ENCODE data around the gene SLC26A1. TPM values are rescaled to one million over a fixed set of nuclear protein-coding genes. Genes with fewer than 3 reads are reported as not detected.
"Not testable (repeated sequence)": the region's sequence is repeated elsewhere in the genome, so short reads cannot be mapped to it uniquely, and the experiment has no call there.

The SLC26A1 gene
- total RNA-seq, 2 donors from 2014 or later, result 0.14 TPM; not detected in 1

DNA sequence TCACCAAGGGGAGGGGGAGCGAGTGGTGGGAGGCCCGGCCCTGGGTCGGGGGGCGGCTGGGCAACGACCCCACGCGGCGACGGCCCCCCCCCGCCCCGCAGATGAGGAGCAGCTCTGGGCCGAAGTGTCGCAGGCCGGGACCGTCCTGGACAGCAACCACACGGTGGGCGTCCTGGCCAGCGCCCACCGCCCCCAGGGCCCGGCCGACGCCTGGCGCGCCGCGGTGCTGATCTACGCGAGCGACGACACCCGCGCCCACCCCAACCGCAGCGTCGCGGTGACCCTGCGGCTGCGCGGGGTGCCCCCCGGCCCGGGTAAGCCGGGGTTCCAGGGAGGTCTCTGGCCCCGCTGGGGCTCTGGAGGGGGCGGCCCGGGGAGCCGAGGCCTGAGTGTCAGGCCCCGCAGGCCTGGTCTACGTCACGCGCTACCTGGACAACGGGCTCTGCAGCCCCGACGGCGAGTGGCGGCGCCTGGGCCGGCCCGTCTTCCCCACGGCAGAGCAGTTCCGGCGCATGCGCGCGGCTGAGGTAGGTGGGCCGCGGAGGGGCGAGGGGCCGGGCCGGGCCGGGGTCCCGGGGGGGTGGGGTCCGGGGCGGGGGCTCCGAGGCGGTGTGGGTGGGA lies 9.5 kb upstream of the SLC26A1 start:
- DNase-seq (ENCODE audit: low spot score), result no peak

DNA sequence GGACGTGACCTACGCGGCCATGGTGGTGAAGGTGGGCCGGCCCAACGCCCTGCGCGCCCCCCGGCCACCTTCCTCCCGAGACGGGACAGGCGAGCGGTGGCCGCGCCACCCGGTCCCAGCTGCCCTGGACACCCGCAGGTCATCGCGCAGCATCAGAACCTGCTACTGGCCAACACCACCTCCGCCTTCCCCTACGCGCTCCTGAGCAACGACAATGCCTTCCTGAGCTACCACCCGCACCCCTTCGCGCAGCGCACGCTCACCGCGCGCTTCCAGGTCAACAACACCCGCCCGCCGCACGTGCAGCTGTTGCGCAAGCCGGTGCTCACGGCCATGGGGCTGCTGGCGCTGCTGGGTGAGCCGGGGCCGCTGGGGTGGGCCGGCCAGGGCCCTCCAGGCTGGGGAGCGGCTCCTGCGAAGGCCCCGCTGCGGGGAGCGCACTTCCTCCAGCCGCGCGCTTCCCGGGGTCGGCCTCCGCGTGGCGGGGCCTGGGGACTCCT lies 9.0 kb upstream of the SLC26A1 start:
- DNase-seq (ENCODE audit: low spot score), result no peak
- intact Hi-C loops (cut with DNase I), result no loop called here

More for the DNA sequence above, 9.5 kb upstream of the SLC26A1 start:
- intact Hi-C loops (cut with DNase I), result no loop called here

DNA sequence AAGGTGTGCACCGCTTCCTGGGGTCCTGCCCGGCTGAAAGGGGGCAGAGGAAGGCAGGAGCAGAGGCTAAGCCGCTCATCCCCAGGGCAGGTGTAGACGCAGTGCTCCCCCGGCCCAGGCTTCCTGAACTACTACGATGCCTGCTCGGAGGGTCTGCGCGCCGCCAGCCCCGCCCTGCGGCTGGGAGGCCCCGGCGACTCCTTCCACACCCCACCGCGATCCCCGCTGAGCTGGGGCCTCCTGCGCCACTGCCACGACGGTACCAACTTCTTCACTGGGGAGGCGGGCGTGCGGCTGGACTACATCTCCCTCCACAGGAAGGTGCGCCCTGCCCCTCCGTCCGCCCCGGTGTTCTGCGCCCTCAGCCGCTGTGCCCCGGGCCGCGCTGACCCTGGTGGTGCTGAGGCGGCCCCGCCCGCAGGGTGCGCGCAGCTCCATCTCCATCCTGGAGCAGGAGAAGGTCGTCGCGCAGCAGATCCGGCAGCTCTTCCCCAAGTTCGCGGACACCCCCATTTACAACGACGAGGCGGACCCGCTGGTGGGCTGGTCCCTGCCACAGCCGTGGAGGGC lies 8.4 kb upstream of the SLC26A1 start:
- intact Hi-C loops (cut with DNase I), result no loop called here
- no peak for DNase-seq (ENCODE audit: low spot score)

DNA sequence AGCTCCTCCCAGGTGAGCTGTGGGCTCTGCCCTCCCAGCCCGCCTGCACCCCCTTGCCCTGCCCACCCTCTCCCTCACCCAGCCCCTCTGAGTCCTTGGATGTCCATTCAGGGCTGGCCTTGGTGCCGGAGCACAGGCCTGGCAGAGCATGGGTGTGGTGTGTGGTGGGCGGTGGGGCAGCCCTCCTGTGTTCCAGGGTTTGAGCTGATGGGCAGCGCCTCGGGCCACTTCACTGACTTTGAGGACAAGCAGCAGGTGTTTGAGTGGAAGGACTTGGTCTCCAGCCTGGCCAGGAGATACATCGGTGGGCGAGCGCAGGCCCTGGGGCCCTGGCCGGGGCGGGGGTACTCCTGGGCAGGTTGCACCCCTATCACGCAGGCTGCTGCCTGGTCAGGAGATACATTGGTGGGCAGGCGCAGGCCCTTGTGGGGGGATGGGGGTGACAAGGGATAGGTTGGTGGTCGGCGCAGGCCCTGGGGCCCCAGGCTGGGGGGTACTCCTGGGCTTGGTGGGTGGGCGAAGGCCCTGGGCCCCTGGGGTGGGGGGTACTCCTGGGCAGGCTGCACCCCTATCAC lies 7.6 kb upstream of the SLC26A1 start:
- intact Hi-C loops (cut with DNase I), result no loop called here
- no peak for DNase-seq (ENCODE audit: low spot score)

DNA sequence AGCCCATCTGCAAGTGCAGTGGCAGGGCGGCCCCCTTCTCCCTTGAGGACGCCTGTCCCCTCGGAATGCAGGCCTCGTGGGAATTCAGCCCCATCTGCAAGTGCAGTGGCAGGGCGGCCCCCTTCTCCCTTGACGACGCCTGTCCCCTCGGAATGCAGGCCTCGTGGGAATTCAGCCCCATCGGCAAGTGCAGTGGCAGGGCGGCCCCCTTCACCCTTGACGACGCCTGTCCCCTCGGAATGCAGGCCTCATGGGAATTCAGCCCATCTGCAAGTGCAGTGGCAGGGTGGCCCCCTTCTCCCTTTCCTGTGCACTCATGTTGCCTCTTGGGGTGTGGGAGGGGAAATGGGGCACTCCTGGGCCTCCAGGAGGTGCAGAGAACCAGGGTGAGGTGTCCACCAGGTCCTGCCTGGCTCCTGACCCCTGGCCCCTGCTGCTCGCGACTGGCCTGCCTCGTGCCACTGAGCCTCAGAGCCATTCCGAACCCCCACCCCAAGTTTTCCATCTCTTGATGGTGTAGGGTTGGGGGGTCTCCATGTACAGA lies 6.8 kb upstream of the SLC26A1 start:
- intact Hi-C loops (cut with DNase I), result no loop called here
- no peak for DNase-seq (ENCODE audit: low spot score)

DNA sequence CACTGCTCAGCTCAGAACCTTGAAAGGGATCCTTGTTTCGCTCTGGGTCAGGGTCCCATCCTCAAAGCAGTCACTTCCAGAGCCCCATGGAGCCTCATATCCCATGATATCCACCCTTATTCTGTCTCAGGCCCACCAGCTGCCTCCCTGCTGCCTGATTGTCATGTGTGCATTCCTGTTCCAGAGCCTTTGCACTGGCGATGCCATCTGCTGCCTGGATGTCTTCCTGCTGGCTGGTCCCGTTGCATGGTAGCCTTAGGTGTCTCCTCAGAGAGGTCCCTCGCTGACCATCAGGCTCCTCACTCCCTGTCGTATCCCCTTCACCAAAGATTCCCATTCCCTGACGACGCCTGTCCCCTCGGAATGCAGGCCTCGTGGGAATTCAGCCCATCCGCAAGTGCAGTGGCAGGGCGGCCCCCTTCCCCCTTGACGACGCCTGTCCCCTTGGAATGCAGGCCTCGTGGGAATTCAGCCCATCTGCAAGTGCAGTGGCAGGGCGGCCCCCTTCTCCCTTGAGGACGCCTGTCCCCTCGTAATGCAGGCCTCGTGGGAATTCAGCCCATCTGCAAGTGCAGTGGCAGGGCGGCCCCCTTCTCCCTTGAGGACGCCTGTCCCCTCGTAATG lies 6.1 kb upstream of the SLC26A1 start:
- DNase-seq (ENCODE audit: low spot score); intact Hi-C loops (cut with DNase I): not testable (repeated sequence)

DNA sequence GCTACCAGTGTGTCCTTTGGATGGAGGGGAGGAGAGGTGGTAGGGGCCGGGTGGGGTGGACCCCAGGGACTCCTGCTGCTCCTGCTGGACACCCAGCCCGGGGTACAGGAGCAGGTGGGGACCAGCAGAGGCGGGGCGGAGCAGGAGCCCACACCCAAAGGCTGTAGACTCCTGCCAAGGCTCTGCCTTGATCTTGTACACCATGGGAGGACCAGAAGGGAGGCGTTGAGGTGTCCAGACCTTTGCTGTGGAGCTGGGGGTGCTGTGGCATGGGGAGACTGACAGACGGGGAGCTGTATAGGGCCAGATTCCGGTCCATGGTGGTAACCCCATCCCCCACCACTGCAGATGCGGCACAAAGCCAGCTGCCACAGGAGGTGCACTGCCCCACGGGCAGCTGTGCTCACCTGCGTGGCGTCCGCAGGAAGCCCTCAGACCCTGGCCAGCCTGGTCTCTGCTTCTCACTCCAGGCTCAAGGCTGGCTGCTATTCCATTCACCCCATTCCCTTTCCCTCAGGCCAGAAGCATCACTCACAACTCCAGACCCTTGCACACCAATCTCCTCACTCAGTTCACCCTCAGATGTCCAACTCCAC lies 5.0 kb upstream of the SLC26A1 start:
- DNase-seq (ENCODE audit: low spot score), result no peak
- intact Hi-C loops (cut with DNase I), result no loop called here

DNA sequence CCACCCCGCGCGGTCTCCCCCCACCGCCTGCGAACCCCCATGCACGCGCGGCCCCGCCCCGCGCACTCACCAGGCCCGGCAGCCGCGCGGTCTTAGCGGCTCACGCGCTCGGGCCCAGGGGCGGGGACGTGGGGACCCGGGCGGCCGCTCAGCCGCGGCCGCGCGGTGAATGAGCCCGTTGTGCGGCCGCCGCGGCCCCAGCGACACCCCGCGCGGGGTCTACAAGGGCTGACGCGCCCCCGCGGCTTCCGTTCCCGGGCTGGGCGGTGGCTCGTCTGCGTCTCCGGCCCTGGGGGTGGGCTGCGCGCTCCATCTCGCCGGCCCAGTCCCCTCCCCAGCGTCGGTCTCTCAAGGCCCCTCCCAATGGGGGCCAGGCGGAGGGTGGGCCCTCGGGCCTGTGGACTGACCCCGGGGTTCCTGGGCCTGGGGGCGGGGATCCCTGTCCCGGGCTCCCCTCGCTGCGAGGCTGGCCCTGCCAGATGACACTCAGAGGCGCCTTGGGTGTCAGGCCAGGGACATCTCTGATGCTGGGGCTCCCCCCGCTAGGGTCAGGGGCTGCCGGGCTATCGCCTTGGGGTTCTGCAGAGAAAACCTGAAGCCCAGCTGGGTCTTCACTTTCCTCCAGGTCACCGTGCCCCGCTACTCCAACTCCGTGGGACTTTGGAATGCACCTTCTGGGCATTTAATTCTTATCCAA lies 4.3 kb upstream of the SLC26A1 start:
- no peak for DNase-seq (ENCODE audit: low spot score)
- intact Hi-C loops (cut with DNase I), result no loop called here

DNA sequence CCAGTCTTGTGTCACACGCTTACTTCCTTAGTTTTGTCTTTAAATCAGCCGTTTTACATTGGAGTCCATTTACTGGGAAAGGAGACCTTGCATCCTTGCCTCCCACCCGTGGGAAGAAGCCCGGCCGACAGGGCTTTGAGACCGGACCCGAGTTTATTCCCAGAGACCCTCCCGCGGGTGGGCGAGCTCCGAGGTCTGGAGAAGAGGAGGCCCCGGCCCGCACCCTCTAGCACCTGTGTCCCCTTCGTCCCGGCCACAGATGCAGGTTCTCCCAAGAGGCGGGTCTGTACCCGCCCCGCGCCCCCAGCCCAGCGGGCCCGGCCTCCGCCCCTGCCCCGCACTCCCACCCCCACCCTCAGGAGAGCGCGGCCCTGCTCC lies 3.8 kb upstream of the SLC26A1 start:
- no peak for DNase-seq (ENCODE audit: low spot score)
- intact Hi-C loops (cut with DNase I), result no loop called here

DNA sequence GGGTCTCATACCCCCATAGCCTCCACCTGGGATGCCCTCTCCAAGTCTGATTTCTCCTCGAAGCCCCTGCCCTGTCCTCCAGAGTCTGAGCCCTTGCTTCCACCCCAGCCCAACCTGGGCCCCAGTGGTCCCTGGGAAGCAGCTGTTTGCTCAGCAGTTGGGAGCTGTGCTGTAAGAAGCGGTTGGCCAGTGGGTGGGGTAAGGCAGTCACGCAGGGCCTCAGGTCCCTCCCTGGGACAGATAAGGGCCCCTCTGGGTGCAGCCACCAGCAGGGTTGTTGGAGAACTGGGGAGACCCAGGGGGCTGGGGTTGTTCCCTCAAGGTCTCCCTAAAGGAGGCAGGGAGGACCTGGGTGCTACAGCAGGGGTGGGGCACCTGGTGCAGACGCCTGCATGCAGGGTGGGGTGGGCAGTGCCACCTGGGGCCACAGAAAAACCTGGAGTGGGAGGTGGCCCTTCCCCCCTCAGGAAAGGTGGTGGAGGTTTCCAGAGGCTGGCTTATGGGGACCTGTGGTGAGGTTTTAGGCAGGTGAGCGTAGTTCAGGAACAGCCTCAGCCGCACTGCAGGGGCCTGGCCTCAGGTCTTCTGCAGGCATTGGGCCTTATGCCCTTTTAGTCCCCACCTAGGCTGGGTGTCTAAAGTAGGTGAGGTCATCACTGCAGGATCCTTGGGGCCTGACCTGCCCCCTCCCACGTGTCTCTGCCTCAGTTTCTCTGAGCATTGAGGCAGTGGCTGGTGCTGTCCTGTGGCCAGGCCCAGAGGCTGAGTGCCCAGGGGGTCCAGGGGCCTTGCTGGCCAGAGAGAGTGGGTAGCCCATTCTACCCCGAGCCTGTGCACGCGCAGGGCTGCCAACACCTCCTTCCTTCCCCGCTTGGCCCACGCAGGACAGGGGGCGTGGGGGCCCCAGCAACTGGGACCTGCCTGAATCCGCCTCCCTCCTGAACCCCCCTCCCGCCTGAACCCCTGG lies 3.1 kb upstream of the SLC26A1 start:
- intact Hi-C loops (cut with DNase I), result no loop called here
- DNase-seq (ENCODE audit: low spot score), result no peak

DNA sequence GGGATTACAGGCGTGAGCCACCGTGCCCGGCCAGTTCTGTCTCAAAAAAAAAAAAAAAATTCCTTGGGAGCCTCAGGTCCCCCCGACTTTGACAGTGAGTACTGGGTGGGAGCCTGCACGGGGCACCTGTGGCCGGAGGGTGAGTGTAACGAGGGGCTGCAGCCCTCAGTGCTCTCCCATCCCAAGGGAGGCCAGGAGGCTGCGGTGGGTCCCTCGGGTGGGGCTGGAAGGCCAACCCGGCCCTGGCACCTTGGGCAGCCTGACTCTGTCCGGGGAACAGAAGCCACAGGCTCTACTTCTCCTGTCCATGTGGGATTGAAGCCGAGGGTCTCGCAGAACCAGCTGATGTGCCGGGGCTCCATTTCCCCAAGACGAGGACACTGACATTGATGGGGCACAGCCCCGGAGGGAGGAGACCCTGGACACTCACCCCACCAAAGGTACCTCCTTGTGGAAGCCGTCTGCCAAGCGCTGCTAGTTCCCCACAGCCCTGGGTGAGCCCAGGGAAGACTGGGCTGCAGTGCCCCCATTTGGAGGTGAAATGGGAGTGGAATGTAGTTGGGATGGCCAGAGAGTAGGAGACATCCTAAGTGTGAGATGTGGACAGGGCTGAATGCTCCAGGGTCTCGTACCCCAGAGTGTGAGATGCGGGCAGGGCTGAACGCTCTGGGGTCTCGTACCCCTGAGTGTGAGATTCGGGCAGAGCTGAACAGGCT lies 2.3 kb upstream of the SLC26A1 start:
- intact Hi-C loops (cut with DNase I), result no loop called here
- DNase-seq (ENCODE audit: low spot score), result no peak

DNA sequence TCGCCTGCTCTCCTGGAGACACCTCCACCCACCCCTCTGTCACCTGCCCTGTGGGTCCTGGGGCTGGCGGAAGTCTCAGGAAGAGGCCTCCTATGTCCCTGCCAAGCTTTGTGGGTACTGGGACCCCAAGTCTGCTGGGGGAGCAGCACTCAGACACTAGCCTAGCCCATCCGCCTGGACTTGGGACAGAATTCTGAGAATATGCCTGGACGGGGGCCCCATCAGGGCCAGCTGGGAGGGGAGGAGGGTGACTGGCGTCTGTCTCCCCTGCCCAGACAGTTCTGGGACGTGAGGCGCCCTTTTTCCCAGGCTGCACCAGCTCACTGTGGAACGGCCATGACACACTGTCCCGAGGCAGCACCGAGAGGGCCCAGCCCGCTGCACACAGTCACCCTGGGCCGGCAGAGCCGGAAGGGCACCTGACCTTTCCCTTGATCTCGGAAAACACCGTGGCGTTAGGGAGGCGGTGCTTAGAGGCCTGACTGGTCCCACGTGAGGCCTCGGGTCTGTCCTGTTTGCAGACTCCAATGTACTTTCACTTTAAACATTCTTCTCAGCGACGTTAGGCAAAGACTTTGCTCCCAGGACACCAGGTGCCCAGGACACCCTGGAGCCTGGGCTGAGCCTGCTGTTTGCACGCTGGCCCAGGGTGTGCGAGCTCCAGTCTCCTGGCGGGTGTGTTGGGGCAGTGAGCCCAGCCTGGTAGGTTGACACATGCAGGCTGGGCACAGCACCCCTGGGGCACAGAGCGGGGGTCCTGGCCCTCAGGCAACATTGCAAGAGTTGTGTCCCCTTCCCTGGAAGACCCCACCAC lies 700 bp downstream of the SLC26A1 start:
- DNase-seq (ENCODE audit: low spot score), result no peak
- intact Hi-C loops (cut with DNase I), result loop anchor here in 1 of 2 donors (1.0 kb wide), 1 partner anchor 35 kb away; no protein-coding TSS in a partner anchor

DNA sequence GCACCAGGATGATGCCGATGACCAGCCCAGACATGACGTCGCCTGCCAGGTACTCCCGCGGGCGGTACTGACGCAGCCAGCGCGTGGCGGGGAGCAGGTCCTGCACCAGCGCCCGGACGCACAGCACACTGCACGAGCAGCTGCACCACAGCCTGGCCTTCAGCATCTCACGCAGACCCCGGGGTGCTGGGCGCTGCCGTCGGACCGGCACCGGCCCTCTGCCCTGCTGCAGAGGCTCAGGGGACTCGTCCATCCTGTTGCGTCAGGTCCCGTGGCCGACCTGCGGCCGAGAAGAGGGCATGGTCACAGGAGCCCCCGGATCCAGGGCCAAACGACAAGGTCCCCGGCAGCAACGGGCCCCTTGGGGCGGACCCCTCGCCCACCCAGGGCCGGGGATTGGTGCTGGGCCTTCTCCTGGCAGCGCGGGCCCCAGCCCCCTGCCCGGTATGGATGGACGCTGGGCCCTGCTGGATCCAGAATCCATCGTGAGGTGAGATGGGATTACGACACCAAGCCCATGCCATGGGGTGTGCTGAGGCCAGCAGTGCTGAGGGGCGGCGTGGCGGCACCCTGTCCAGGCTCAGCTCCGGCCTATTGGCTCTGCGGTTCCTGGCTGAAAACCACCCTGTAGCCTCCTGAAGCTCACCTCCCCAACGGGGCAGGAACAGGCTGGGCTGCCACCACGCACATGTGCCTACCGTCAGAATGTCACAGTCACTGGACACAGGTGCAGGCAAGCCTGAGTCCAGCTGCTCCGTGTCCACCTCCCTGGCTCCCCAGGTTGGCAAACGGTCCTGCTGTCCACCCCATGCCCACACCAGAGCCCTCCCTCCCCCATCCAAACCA lies 1.5 kb downstream of the SLC26A1 start:
- DNase-seq (ENCODE audit: low spot score), result no peak
- intact Hi-C loops (cut with DNase I), result no loop called here

DNA sequence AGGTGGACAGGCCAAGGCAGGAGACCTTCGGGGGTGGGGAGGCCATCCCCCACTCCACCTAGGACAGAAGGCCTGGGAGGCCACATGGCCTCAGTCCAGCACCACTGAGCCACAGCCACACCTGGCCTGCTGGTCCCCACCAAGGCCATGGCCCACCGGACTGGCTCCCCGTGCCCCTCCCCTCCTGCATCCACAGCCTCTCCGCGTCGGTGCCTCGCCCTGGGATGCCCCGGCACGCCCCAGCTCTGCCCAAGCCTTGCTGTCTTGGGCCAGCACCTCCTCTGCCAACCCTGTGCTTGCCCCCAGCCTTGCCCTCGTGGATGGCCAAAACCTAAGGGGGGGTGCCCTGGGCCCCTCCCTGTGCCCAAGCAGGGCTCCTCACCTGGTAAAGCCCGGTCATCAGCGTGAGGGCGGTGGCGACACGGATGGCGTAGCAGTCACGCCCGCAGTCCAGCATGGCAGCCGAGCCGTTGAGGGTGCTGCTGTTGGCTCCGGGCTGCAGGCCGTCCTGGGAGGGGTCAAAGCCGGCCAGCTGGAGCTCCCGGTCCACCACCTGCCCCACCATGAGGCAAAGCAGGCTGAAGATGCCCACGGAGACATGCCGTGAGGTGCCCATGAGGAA lies 2.3 kb downstream of the SLC26A1 start:
- intact Hi-C loops (cut with DNase I), result no loop called here
- no peak for DNase-seq (ENCODE audit: low spot score)

DNA sequence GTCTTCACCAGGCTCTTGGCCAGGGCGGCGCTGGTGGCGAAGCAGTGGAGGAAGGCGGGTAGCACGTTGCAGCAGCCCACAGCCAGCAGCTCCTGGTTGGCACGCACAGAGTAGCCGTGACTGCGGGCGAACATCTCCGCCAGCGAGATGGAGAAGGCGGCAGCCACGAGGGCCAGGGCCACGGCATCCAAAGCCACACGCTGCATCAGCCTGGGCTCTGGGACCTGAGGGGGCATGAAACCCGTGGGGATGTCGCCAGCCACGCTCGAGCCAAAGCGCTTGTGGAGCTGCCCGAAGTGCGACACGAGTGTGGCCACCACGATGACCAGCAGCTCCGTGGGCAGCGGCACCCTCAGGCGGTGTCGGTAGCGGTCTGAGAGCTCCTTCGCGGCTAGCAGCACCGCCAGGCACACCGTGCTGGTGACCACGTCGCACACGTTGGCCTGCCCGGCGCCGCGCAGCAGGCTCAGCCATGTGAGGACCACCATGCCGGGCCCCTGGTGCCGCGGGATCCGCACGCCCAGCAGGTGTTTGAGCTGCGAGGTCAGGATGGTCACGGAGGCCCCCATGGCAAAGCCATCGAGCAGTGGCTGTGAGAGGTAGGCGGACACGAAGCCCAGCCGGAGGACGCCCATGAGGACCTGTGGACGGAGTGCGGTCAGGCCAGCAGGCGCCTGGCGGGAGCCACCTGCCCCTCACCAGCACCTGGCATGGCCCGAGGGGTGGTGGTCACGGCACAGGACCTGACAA lies 3.3 kb downstream of the SLC26A1 start:
- intact Hi-C loops (cut with DNase I), result no loop called here
- no peak for DNase-seq (ENCODE audit: low spot score)

All from posterior vena cava (tissue), 2 donors.